Mesendoderm (in vitro differentiated cells): ENCODE results near the gene SEC11A.

Source experiments
- DNase-seq: peaks from one replicate; pipeline ENCODE4 v3.0.0; 2013
- H2AK5ac ChIP-seq: 2 replicates; pipeline ENCODE4 v1.6.1; 2013; ENCODE audit warnings: low read length, inconsistent platforms
- H2BK120ac ChIP-seq: 2 replicates; pipeline ENCODE4 v1.6.1; 2013; ENCODE audit warnings: low read depth, mild to moderate bottlenecking, low read length, moderate library complexity, mixed read lengths
- H2BK15ac ChIP-seq: replicated peaks from 2 replicates; pipeline ENCODE4 v1.6.1; 2013; ENCODE audit warnings: low read depth, mild to moderate bottlenecking, moderate library complexity
- H2BK5ac ChIP-seq: 2 replicates; pipeline ENCODE4 v1.6.1; 2013; ENCODE audit warnings: low read length, inconsistent platforms
- H3K18ac ChIP-seq: 2 replicates; pipeline ENCODE4 v1.6.1; 2013; ENCODE audit warnings: mild to moderate bottlenecking, low read length, mixed read lengths
- H3K23ac ChIP-seq: one replicate; pipeline ENCODE4 v1.6.1; 2013; ENCODE audit warnings: low read length
- H3K27ac ChIP-seq: 2 replicates; pipeline ENCODE4 v1.5.1; 2013; ENCODE audit warnings: low read depth, mild to moderate bottlenecking, inconsistent platforms, low read length, moderate library complexity
- H3K27me3 ChIP-seq: 2 replicates; pipeline ENCODE4 v1.6.1; 2013; ENCODE audit warnings: low read length, control low read depth, mild to moderate bottlenecking, inconsistent platforms; ENCODE audit not compliant: insufficient read depth, poor library complexity
- H3K36me3 ChIP-seq: 2 replicates; pipeline ENCODE4 v1.6.1; 2013; ENCODE audit warnings: low read length, inconsistent platforms; ENCODE audit not compliant: control insufficient read depth, insufficient read depth
- H3K4ac ChIP-seq: one replicate; pipeline ENCODE4 v1.6.1; 2013; ENCODE audit warnings: low read depth, mild to moderate bottlenecking, low read length, moderate library complexity
- H3K4me1 ChIP-seq: 2 replicates; pipeline ENCODE4 v1.6.1; 2013; ENCODE audit warnings: low read depth, low read length, inconsistent platforms; ENCODE audit not compliant: control insufficient read depth
- H3K4me2 ChIP-seq: 2 replicates; pipeline ENCODE4 v1.6.1; 2013; ENCODE audit warnings: low read length
- H3K4me3 ChIP-seq: 2 replicates; pipeline ENCODE4 v1.5.1; 2013; ENCODE audit warnings: mild to moderate bottlenecking, low read length
- H3K56ac ChIP-seq: one replicate; pipeline ENCODE4 v1.6.1; 2013; ENCODE audit warnings: low read length
- H3K79me1 ChIP-seq: 2 replicates; pipeline ENCODE4 v1.6.1; 2013; ENCODE audit warnings: low read length, inconsistent platforms
- H3K79me2 ChIP-seq: 2 replicates; pipeline ENCODE4 v1.6.1; 2013; ENCODE audit warnings: mild to moderate bottlenecking, low read length; ENCODE audit not compliant: control insufficient read depth, insufficient read depth
- H3K9ac ChIP-seq: 2 replicates; pipeline ENCODE4 v1.6.1; 2013; ENCODE audit warnings: low read length, inconsistent platforms
- H4K5ac ChIP-seq: one replicate; pipeline ENCODE4 v1.6.1; 2013; ENCODE audit warnings: low read length
- H4K8ac ChIP-seq: one replicate; pipeline ENCODE4 v1.6.1; 2013; ENCODE audit warnings: low read depth, mild to moderate bottlenecking, control low read depth, low read length, moderate library complexity
- whole genome bisulfite sequencing: extraction: QIAGEN DNeasy Blood & Tissue Kit; methylation state at CpG from one replicate; pipeline ENCODE4 v1.1.7; 2013; ENCODE audit warnings: low lambda C conversion rate, missing lambda C conversion rate; ENCODE audit not compliant: insufficient coverage; ENCODE audit errors: extremely low coverage; 5-methylcytosine and 5-hydroxymethylcytosine counted together

The SEC11A gene

DNA sequence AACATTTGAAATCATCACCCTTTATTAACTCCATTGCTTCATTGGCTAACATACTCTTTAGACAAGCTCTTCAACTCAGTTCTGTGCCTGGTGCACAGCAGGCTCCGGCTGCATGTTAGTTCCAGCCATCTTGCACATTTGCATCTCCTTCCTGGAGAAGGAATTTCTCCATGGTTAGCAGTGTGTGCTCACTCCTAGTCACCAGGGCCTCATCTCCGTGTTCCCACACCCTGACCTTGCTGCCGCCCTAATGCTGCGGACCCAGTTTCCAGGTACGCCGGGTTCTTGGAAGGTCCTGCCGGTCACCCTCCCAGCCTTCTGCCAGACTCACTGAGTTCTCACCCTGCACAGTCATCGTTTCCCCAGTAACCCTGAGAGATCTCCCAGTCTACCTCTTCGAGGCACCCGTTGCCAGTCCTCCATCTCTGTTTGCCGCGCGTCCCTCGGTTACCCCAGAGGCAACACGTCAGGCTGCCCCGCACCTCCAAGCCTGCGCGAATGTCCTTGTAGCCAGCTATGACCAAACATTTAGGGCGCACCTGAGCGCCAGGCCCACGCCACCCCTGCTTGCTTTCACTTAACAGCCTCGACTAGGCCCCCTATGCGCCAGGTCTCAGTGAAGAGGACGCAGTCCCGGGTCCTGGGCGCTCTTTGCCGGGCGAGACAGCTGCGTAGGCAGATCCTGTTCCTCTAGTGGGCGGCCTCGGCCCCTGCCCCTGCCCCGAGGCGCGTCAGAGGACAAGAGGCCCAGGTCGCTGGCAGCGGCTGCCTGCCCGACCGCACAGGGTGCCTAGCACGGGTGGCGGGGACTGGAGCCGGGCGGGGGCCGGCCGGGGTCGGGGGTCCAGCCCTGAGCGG lies 31.7 kb upstream of the SEC11A start:
- Histone ChIP-seq H2BK5ac (peak overlapping the region; percentile 57), H3K4ac (peak overlapping the region; percentile 98), H3K79me1 (peaks cover 3% of the 10 kb centered on the region), H2BK15ac (no peak overlapping the region), H3K36me3 (no peaks in the 10 kb centered on the region), H3K27ac (peak overlapping the region; percentile 89), H3K18ac (peak overlapping the region; percentile 99), H4K5ac (no peak overlapping the region), H3K9ac (peak overlapping the region; percentile 83), H3K79me2 (peaks cover 36% of the 10 kb centered on the region), H4K8ac (no peak overlapping the region), H3K4me1 (peaks cover 5% of the 10 kb centered on the region), H2BK120ac (peak overlapping the region; percentile 66), H3K4me2 (peak overlapping the region; percentile 62), H2AK5ac (no peak overlapping the region), H3K4me3 (peak overlapping the region; percentile 50), H3K56ac (peak overlapping the region; percentile 89), H3K23ac (no peak overlapping the region), H3K27me3 (no peaks in the 10 kb centered on the region)
- DNase-seq: peak; percentile 92
- WGBS: no CpG with 5 or more reads among the region's 46 CpGs

DNA sequence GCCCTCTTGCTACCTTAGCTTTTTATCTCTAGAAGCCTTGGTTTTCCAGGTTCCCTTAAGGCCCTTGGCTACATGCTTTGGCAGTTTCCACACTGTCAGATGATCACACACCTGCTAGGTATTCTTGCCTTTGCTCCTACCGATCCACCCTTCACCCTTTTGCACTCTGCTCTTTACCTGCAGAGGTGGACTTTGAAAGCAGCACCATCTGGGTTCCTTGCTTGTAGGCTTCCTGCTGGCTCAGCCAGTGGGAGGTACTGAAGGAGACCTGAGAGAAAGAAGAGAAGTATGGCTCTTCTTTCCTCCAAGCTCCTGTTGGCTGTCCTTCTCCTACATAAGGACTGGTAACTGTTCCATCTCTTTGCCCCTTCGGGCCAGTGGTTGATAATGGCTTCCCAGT lies 25.2 kb upstream of the SEC11A start:
- H2BK15ac ChIP-seq: no peak overlapping the region
- no peak overlapping the region for H3K56ac ChIP-seq
- no peak overlapping the region for H3K27ac ChIP-seq
- no peak overlapping the region for H3K4me2 ChIP-seq
- H3K27me3 ChIP-seq: no peaks in the 10 kb centered on the region
- H3K23ac ChIP-seq: no peak overlapping the region
- H4K5ac ChIP-seq: no peak overlapping the region
- no peaks in the 10 kb centered on the region for H3K79me1 ChIP-seq
- no peak overlapping the region for H3K9ac ChIP-seq
- H4K8ac ChIP-seq: no peak overlapping the region
- no peak overlapping the region for H3K18ac ChIP-seq
- DNase-seq: no peak
- no peaks in the 10 kb centered on the region for H3K4me1 ChIP-seq
- H3K4me3 ChIP-seq: no peak overlapping the region
- H2BK5ac ChIP-seq: no peak overlapping the region
- no peak overlapping the region for H2AK5ac ChIP-seq
- H3K36me3 ChIP-seq: no peaks in the 10 kb centered on the region
- no peak overlapping the region for H3K4ac ChIP-seq
- no CpG with 5 or more reads among the region's 2 CpGs for WGBS
- H3K79me2 ChIP-seq: no peaks in the 10 kb centered on the region
- H2BK120ac ChIP-seq: no peak overlapping the region

DNA sequence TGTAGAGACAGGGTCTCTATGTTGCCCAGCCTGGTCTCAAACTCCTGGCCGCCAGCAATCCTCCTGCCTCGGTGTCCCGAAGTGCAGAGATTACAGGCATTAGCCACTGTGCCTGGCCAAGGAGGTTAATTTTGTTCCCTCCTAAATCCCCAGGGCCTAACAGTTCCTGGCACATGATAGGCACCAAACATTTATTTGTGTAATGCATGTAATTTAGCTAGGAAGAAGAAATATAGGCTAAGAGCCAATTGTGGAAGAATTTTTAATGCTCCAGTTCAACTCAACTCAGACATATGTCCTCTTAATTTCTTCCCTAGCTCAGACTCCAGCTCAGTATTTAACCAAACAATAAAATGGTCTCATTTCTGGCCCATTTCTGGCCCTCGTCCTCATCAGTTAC lies 24.8 kb upstream of the SEC11A start:
- H3K79me2 ChIP-seq: no peaks in the 10 kb centered on the region
- H3K23ac ChIP-seq: no peak overlapping the region
- H3K4me1 ChIP-seq: no peaks in the 10 kb centered on the region
- no peak overlapping the region for H4K8ac ChIP-seq
- H3K27me3 ChIP-seq: no peaks in the 10 kb centered on the region
- no peaks in the 10 kb centered on the region for H3K79me1 ChIP-seq
- H3K36me3 ChIP-seq: no peaks in the 10 kb centered on the region
- H3K56ac ChIP-seq: no peak overlapping the region
- WGBS: no CpG with 5 or more reads among the region's 4 CpGs
- no peak overlapping the region for H4K5ac ChIP-seq
- H2AK5ac ChIP-seq: no peak overlapping the region
- no peak overlapping the region for H2BK120ac ChIP-seq
- H2BK5ac ChIP-seq: no peak overlapping the region
- no peak overlapping the region for H2BK15ac ChIP-seq
- no peak overlapping the region for H3K4me3 ChIP-seq
- H3K18ac ChIP-seq: no peak overlapping the region
- no peak overlapping the region for H3K9ac ChIP-seq
- H3K4ac ChIP-seq: no peak overlapping the region
- DNase-seq: no peak
- no peak overlapping the region for H3K4me2 ChIP-seq
- H3K27ac ChIP-seq: no peak overlapping the region

DNA sequence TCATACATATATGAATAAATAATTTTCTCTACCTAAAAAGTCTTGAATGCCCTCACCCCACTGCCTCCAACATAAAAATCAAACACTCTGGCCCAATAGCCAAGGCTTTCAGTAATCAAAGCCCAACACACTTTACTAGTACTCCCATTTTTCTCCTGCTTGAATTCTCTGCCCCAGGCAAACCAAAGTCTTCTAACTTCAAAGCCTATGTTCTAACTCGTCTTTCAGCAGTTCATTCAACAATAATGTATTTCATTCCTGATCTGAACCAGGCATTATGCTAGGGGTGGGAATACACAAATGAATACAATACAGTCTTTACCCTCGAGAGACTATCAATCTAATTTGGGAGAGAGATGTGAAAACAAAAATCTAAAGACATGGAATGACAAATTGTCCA lies 21.1 kb upstream of the SEC11A start:
- Histone ChIP-seq H3K27me3 (no peaks in the 10 kb centered on the region), H4K8ac (no peak overlapping the region), H3K27ac (no peak overlapping the region), H3K4me1 (peaks cover 2% of the 10 kb centered on the region), H2BK120ac (no peak overlapping the region), H3K79me1 (no peaks in the 10 kb centered on the region), H2BK5ac (no peak overlapping the region), H3K23ac (no peak overlapping the region), H3K9ac (no peak overlapping the region), H3K4me3 (no peak overlapping the region), H3K4me2 (no peak overlapping the region), H3K56ac (no peak overlapping the region), H3K79me2 (no peaks in the 10 kb centered on the region), H3K4ac (no peak overlapping the region), H2AK5ac (no peak overlapping the region), H4K5ac (no peak overlapping the region), H3K36me3 (no peaks in the 10 kb centered on the region), H2BK15ac (no peak overlapping the region), H3K18ac (no peak overlapping the region)
- DNase-seq: no peak
- WGBS: no CpG with 5 or more reads among the region's 2 CpGs

DNA sequence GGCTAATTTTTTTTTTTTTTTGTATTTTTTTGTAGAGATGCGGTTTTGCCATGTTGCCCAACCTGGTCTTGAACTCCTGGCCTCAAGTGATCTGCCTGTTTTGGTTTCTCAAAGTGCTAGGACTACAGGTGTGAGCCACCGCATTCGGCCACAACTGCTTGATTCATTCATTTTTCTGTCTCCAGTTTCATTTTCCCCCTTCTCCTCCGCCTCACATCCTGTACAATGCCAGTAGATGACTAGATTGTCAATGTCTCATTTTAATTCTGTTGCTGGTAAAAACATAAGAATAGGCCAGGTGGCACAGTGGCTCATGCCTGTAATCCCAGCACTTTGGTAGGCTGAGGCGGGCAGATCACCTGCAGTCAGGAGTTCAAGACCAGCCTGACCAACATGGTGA lies 20.4 kb upstream of the SEC11A start:
- H3K23ac ChIP-seq: no peak overlapping the region
- no CpG with 5 or more reads among the region's 5 CpGs for WGBS
- H3K27ac ChIP-seq: no peak overlapping the region
- H4K8ac ChIP-seq: no peak overlapping the region
- no peak overlapping the region for H2AK5ac ChIP-seq
- H3K4me2 ChIP-seq: no peak overlapping the region
- H3K4me3 ChIP-seq: no peak overlapping the region
- no peaks in the 10 kb centered on the region for H3K27me3 ChIP-seq
- no peaks in the 10 kb centered on the region for H3K79me1 ChIP-seq
- H3K4me1 ChIP-seq: peaks cover 2% of the 10 kb centered on the region
- H3K79me2 ChIP-seq: no peaks in the 10 kb centered on the region
- no peak overlapping the region for H3K9ac ChIP-seq
- no peak overlapping the region for H2BK120ac ChIP-seq
- no peak overlapping the region for H3K56ac ChIP-seq
- H3K18ac ChIP-seq: no peak overlapping the region
- H3K36me3 ChIP-seq: no peaks in the 10 kb centered on the region
- H3K4ac ChIP-seq: no peak overlapping the region
- H4K5ac ChIP-seq: no peak overlapping the region
- no peak overlapping the region for H2BK5ac ChIP-seq
- H2BK15ac ChIP-seq: no peak overlapping the region
- no peak for DNase-seq
